GM23338 (cell line): ENCODE data around the gene NLGN1.

ENCODE experiments used
- CREB1 ChIP-seq: fragments of 250-450 bp; sonication (Bioruptor Pico); IDR thresholded peaks from 2 replicates; pipeline ENCODE4 v1.5.0; 2020; ENCODE audit warnings: low read depth, mild to moderate bottlenecking, moderate library complexity
- EZH2 ChIP-seq: fragments of 200-600 bp; sonication (generic); IDR thresholded peaks from one replicate; pipeline ENCODE4 v1.8.0; 2017; ENCODE audit warnings: antibody characterized with exemption, mild to moderate bottlenecking, low read depth; ENCODE audit not compliant: unreplicated experiment
- EZH2phosphoT487 ChIP-seq: fragments of 200-600 bp; sonication (generic); IDR thresholded peaks from one replicate; pipeline ENCODE4 v1.8.1; 2018; ENCODE audit warnings: antibody characterized with exemption; ENCODE audit not compliant: unreplicated experiment
- TF ChIP-seq, protein P1 (sequence below), 2 experiments: fragments of 200-600 bp in 1 of 2; sonication (generic) in 1 of 2; conservative IDR thresholded peaks; 2 replicates each; pipeline versions ENCODE4 v1.5.1 to v1.6.1; 2016 to 2017; ENCODE audit warnings: antibody characterized with exemption in 2 of 2, low read depth in 2 of 2, mild to moderate bottlenecking in 2 of 2, moderate library complexity in 1 of 2

DNA sequence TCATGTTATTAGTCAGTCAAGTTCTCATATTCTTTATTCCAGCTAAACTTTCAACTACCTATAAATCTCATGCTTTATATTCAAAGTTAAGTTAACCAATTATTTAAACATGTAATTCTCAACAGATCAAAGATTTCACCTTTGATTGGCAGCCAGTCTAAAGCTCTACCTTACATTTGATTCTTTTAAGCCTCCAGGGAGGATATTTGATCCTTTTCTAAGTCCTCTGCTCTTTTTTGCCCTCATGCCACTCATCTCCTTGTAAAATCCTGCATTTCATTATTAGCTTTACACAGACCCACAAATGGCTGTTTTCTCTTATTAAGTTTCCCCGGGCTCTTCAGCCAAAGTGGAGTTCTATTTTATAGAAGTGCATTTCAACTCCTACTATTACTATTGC, 134.1 kb downstream of the NLGN1 start:
- TF ChIP-seq EZH2phosphoT487 (no peak), CREB1 (no peak), EZH2 (no peak)
- TF ChIP-seq, protein P1, sequence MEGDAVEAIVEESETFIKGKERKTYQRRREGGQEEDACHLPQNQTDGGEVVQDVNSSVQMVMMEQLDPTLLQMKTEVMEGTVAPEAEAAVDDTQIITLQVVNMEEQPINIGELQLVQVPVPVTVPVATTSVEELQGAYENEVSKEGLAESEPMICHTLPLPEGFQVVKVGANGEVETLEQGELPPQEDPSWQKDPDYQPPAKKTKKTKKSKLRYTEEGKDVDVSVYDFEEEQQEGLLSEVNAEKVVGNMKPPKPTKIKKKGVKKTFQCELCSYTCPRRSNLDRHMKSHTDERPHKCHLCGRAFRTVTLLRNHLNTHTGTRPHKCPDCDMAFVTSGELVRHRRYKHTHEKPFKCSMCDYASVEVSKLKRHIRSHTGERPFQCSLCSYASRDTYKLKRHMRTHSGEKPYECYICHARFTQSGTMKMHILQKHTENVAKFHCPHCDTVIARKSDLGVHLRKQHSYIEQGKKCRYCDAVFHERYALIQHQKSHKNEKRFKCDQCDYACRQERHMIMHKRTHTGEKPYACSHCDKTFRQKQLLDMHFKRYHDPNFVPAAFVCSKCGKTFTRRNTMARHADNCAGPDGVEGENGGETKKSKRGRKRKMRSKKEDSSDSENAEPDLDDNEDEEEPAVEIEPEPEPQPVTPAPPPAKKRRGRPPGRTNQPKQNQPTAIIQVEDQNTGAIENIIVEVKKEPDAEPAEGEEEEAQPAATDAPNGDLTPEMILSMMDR (conservative IDR thresholded peaks at IDR 0.05; ENCODE audit: low read depth in 2 of 2), result no peak
